Left lung (tissue), 10 donors: ENCODE data around the gene RYR3. TPM values are rescaled to one million over a fixed set of nuclear protein-coding genes. Genes with fewer than 3 reads are reported as not detected.

ENCODE experiments used
- ATAC-seq: fragments of 200-7000 bp; cut with Tn5 transposase; one replicate; pipeline ENCODE4 v1.9.1; 2020; ENCODE audit warnings: moderate library complexity
- DNase-seq, 4 donors: peaks; one replicate each; pipeline ENCODE4 v3.0.0-alpha.2; 2013 to 2020
- H3K27ac ChIP-seq, 2 donors: fragments of 200-600 bp; sonication (generic) in 1 of 2; one replicate each; pipeline versions ENCODE4 v1.5.0 to v1.8.0; 2020 to 2021
- H3K27me3 ChIP-seq, 2 donors: fragments of 200-600 bp; sonication (generic) in 1 of 2; one replicate each; pipeline versions ENCODE4 v1.5.0 to v1.8.0; 2020 to 2021
- H3K36me3 ChIP-seq, 2 donors: fragments of 200-600 bp; sonication (generic) in 1 of 2; one replicate each; pipeline versions ENCODE4 v1.5.0 to v1.8.0; 2020 to 2021
- H3K4me1 ChIP-seq, 2 donors: fragments of 200-600 bp; one replicate each; pipeline ENCODE4 v1.8.0; 2021
- H3K4me3 ChIP-seq, 2 donors: fragments of 200-600 bp; sonication (generic) in 1 of 2; one replicate each; pipeline versions ENCODE4 v1.5.0 to v1.8.0; 2020 to 2021; ENCODE audit warnings: mild to moderate bottlenecking in 1 of 2
- H3K9me3 ChIP-seq, 2 donors: fragments of 200-600 bp; sonication (generic) in 1 of 2; one replicate each; pipeline versions ENCODE4 v1.5.0 to v1.8.0; 2020 to 2021
- CTCF ChIP-seq, 2 donors: fragments of 200-600 bp; sonication (generic) in 1 of 2; IDR thresholded peaks; one replicate each; pipeline versions ENCODE4 v1.5.0 to v1.8.0; 2021; ENCODE audit warnings: antibody characterized with exemption in 2 of 2
- intact Hi-C, 2 donors: fragments of 100-400 bp; cut with DNase I; formaldehyde crosslinking; loops; one replicate each; pipeline versions ENCODE4 v1.11.2 to v1.14.2; 2022
- polyA plus RNA-seq, 6 donors: library from polyadenylated mRNA; unstranded; fragments of 120-200 nt; gene quantifications; one replicate each; pipeline ENCODE4 v1.2.1, GENCODE V29; 2013; ENCODE audit not compliant: insufficient read length in 6 of 6
- total RNA-seq, 2 donors: library from RNA; stranded (reverse); fragmentation: NEBNext Ultra II Directional; extraction: Animal tissue kit (Norgen Biotek cat#: 25700); gene quantifications; one replicate each; pipeline ENCODE4 v1.2.1, GENCODE V29; 2021
- donor health status: DM: no; HTN: yes; CAD: no.
- donor health status: DM: no; HTN: no; CAD: no.

RYR3 gene
- total and polyA plus RNA-seq, 8 donors: 0.24 to 12.6 (median 8.6) TPM

- no peaks in the 10 kb centered on the region for H3K4me1 ChIP-seq
- no peak overlapping the region for H3K4me3 ChIP-seq
- H3K27ac ChIP-seq: no peak overlapping the region
- no peak for TF ChIP-seq CTCF (IDR thresholded peaks at IDR 0.05)
- no peak for ATAC-seq
- intact Hi-C loops: no loop called here
- H3K9me3 ChIP-seq: peaks cover 0 to 2% of the 10 kb centered on the region in 2 donors
- no peaks in the 10 kb centered on the region for H3K27me3 ChIP-seq
- H3K36me3 ChIP-seq: no peaks in the 10 kb centered on the region
- no peak for DNase-seq
Measured at GRCh38 chr15:33655488-33655887, 344.7 kb downstream of the RYR3 start.

- no peak for ATAC-seq
- Histone ChIP-seq H3K4me1 (no peaks in the 10 kb centered on the region), H3K36me3 (no peaks in the 10 kb centered on the region), H3K9me3 (peaks cover 0 to 2% of the 10 kb centered on the region in 2 donors), H3K27me3 (no peaks in the 10 kb centered on the region), H3K4me3 (no peak overlapping the region), H3K27ac (no peak overlapping the region)
- intact Hi-C loops: no loop called here
- TF ChIP-seq CTCF (IDR thresholded peaks at IDR 0.05): no peak
- no peak for DNase-seq
Measured at GRCh38 chr15:33656168-33656567, 345.4 kb downstream of the RYR3 start.

- TF ChIP-seq CTCF (IDR thresholded peaks at IDR 0.05): no peak
- no peak overlapping the region for H3K27ac ChIP-seq
- H3K4me3 ChIP-seq: no peak overlapping the region
- ATAC-seq (no peak), DNase-seq (peak in 1 of 4 donors; percentile 72)
- H3K9me3 ChIP-seq: peaks cover 0 to 2% of the 10 kb centered on the region in 2 donors
- H3K27me3 ChIP-seq: no peaks in the 10 kb centered on the region
- H3K4me1 ChIP-seq: no peaks in the 10 kb centered on the region
- no peaks in the 10 kb centered on the region for H3K36me3 ChIP-seq
- intact Hi-C loops: no loop called here
Measured at GRCh38 chr15:33660151-33660550, 349.4 kb downstream of the RYR3 start.

GRCh38 chr15:33662014-33662413 is 351.2 kb downstream of the RYR3 start:
- TF ChIP-seq CTCF (IDR thresholded peaks at IDR 0.05): no peak
- H3K4me3 ChIP-seq: no peak overlapping the region
- no peak for DNase-seq
- H3K9me3 ChIP-seq: no peaks in the 10 kb centered on the region
- ATAC-seq: no peak
- no peaks in the 10 kb centered on the region for H3K27me3 ChIP-seq
- H3K4me1 ChIP-seq: no peaks in the 10 kb centered on the region
- H3K36me3 ChIP-seq: no peaks in the 10 kb centered on the region
- intact Hi-C loops: no loop called here
- no peak overlapping the region for H3K27ac ChIP-seq

GRCh38 chr15:33664947-33665346 is 354.2 kb downstream of the RYR3 start:
- Histone ChIP-seq H3K9me3 (no peaks in the 10 kb centered on the region), H3K27me3 (no peaks in the 10 kb centered on the region), H3K4me1 (no peaks in the 10 kb centered on the region), H3K36me3 (no peaks in the 10 kb centered on the region), H3K4me3 (no peak overlapping the region), H3K27ac (no peak overlapping the region)
- no peak for TF ChIP-seq CTCF (IDR thresholded peaks at IDR 0.05)
- DNase-seq (no peak), ATAC-seq (no peak)
- intact Hi-C loops: no loop called here
